Lung (tissue), 12 donors: ENCODE measurements around the gene TMEM45B. TPM values are rescaled to one million over a fixed set of nuclear protein-coding genes. Genes with fewer than 3 reads are reported as not detected.
A peak's percentile ranks its signal among the peaks of the same experiment; 100 is the strongest.
"Not testable (repeated sequence)": the region's sequence is repeated elsewhere in the genome, so short reads cannot be mapped to it uniquely, and the experiment has no call there.

Experiments
- ATAC-seq: fragments of 200-7000 bp; cut with Tn5 transposase; one replicate; pipeline ENCODE4 v1.9.1; 2020; ENCODE audit warnings: moderate number of reproducible peaks; ENCODE audit not compliant: insufficient read depth, low FRiP score
- DNase-seq, 3 donors: peaks; one replicate each; pipeline ENCODE4 v3.0.0-alpha.2; 2013 to 2017
- H3K27ac ChIP-seq, 2 donors: one replicate each; pipeline ENCODE4 v1.5.1; 2013; ENCODE audit warnings: mild to moderate bottlenecking in 2 of 2, moderate library complexity in 2 of 2, control low read depth in 1 of 2, inconsistent platforms in 1 of 2, low read depth in 1 of 2, low read length in 1 of 2
- H3K27me3 ChIP-seq, 3 donors: one replicate each; pipeline ENCODE4 v1.5.1; 2013; ENCODE audit warnings: low read length in 2 of 3; ENCODE audit not compliant: control insufficient read depth in 3 of 3, insufficient read depth in 3 of 3
- H3K36me3 ChIP-seq, 4 donors: one replicate each; pipeline ENCODE4 v1.5.1; 2013; ENCODE audit warnings: low read length in 4 of 4, mild to moderate bottlenecking in 1 of 4, moderate library complexity in 1 of 4; ENCODE audit not compliant: control insufficient read depth in 4 of 4, insufficient read depth in 4 of 4
- H3K4me1 ChIP-seq, 5 donors: one replicate each; pipeline ENCODE4 v1.5.1; 2013; ENCODE audit warnings: low read length in 5 of 5, mild to moderate bottlenecking in 2 of 5, moderate library complexity in 1 of 5; ENCODE audit not compliant: control insufficient read depth in 5 of 5, insufficient read depth in 5 of 5
- H3K4me3 ChIP-seq: one replicate; pipeline ENCODE4 v1.5.1; 2013; ENCODE audit warnings: mild to moderate bottlenecking, control low read depth, moderate library complexity
- H3K9ac ChIP-seq, 2 donors: one replicate each; pipeline ENCODE4 v1.5.1; 2013; ENCODE audit warnings: low read length in 2 of 2, control low read depth in 1 of 2; ENCODE audit not compliant: insufficient read depth in 1 of 2
- H3K9me3 ChIP-seq, 4 donors: one replicate each; pipeline ENCODE4 v1.5.1; 2013; ENCODE audit warnings: low read length in 3 of 4, mild to moderate bottlenecking in 1 of 4, moderate library complexity in 1 of 4; ENCODE audit not compliant: control insufficient read depth in 4 of 4, insufficient read depth in 3 of 4
- WGBS, 2 donors: extraction: QIAGEN DNeasy Blood & Tissue Kit; methylation state at CpG; one replicate each; pipeline ENCODE4 v1.1.7; 2013; 5-methylcytosine and 5-hydroxymethylcytosine counted together
- polyA plus RNA-seq, 2 donors: library from polyadenylated mRNA; stranded (reverse); fragments of 200-250 nt; gene quantifications; one replicate each; pipeline ENCODE4 v1.2.1, GENCODE V29; 2013
- total RNA-seq, 2 donors: library from RNA; depleted of rRNA in 1 of 2; stranded (reverse); fragments of >200 nt in 1 of 2; gene quantifications; one replicate each; pipeline ENCODE4 v1.2.1, GENCODE V29; 2014 to 2021
- TF ChIP-seq, protein P1 (sequence below): IDR thresholded peaks from 2 replicates; pipeline ENCODE4 v1.5.1; 2012; ENCODE audit warnings: mild to moderate bottlenecking; ENCODE audit errors: control extremely low read depth, extremely low read depth
- donor health status: control.
- donor health status: control.
- donor health status: Bipolar disorder and iron deficiency.
- donor health status: healthy.
- donor health status: DM: yes; HTN: yes; CAD: no.

Gene TMEM45B
- total and polyA plus RNA-seq, 4 donors = 11.6 to 20.5 (median 16.0) TPM

DNA sequence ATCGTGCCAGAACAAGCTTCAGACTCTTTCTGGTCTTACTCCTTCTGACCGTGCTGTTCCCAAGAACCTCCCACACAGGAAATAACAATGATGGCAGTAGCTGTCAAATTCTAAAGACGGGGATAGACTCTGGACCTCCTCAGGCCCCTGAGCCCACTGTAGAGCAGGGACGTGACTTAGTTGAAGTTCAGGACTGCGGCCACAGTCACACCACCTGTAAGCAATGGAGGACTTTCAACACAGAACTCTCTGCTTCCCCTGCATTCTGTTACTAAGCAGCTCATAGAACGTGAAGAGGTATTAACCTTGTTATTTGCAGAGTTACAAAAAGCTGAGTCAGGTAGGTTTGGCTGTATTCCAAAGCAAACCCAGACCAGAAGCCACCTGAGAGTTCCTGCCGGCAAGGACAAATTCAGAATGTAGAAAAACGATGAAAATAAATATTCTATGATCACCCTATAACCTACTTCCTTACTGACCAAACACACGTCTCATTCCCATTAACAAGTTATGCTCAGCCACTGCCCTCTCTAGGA is 12.7 kb downstream of the TMEM45B start:
- Histone ChIP-seq H3K9me3 (no peaks in the 10 kb centered on the region), H3K36me3 (no peaks in the 10 kb centered on the region), H3K4me1 (no peaks in the 10 kb centered on the region), H3K9ac (no peak overlapping the region), H3K27me3 (no peaks in the 10 kb centered on the region), H3K27ac (peak overlapping the region in 1 of 2 donors; percentile 72), H3K4me3 (no peak overlapping the region)
- DNase-seq (peak; percentile 49 to 86 (median 67)), ATAC-seq (peak; percentile 13)
- TF ChIP-seq, protein P1, sequence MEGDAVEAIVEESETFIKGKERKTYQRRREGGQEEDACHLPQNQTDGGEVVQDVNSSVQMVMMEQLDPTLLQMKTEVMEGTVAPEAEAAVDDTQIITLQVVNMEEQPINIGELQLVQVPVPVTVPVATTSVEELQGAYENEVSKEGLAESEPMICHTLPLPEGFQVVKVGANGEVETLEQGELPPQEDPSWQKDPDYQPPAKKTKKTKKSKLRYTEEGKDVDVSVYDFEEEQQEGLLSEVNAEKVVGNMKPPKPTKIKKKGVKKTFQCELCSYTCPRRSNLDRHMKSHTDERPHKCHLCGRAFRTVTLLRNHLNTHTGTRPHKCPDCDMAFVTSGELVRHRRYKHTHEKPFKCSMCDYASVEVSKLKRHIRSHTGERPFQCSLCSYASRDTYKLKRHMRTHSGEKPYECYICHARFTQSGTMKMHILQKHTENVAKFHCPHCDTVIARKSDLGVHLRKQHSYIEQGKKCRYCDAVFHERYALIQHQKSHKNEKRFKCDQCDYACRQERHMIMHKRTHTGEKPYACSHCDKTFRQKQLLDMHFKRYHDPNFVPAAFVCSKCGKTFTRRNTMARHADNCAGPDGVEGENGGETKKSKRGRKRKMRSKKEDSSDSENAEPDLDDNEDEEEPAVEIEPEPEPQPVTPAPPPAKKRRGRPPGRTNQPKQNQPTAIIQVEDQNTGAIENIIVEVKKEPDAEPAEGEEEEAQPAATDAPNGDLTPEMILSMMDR = no peak
- WGBS, 2 donors = 10 to 26% methylated on average over 9 of the region's 9 CpGs

DNA sequence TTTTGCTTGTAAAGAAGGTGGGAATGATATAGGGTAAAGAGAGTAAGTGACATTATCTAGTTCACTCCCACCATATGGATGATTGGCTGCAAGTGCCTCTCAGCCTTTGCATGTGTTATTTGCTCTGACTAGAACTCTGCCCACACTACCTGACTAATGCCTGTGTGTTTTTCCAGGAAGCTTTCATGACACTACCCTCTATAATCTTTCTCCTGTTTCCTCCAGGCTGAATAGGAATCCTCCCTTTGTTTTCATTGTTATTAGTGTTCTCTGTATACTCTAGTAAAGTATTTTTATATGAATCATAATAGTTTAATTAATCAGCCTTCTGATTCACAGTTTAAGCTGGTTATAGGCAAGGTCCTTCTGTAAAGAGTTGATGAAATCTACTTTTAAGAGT is 13.8 kb downstream of the TMEM45B start:
- H3K9ac ChIP-seq, H3K4me3 ChIP-seq, H3K36me3 ChIP-seq, H3K27me3 ChIP-seq, DNase-seq, H3K27ac ChIP-seq, H3K4me1 ChIP-seq, H3K9me3 ChIP-seq: not testable (repeated sequence)
- peak; percentile 35 for ATAC-seq

DNA sequence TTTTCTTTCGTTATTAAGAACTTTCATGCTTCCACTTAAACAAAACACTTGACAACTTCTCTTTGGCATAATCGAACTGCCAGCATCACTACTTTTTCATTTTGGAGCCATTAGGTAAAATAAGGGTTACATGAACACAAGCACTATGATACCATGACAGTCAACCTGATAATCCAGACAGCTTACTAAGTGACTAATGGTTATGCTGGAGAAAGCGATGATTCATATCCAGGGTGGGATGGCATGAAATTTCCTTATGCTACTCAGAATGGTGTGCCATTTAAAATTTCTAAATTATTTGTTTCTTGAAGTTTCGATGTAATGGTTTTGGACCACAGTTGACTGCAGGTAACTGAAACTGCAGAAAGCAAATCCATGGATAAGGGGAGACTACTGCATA is 15.6 kb downstream of the TMEM45B start:
- H3K36me3 ChIP-seq, H3K27ac ChIP-seq, H3K9me3 ChIP-seq, H3K9ac ChIP-seq, H3K4me1 ChIP-seq, ATAC-seq, DNase-seq, H3K4me3 ChIP-seq, H3K27me3 ChIP-seq: not testable (repeated sequence)
- WGBS, 2 donors = 84 to 91% methylated on average over 4 of the region's 4 CpGs

DNA sequence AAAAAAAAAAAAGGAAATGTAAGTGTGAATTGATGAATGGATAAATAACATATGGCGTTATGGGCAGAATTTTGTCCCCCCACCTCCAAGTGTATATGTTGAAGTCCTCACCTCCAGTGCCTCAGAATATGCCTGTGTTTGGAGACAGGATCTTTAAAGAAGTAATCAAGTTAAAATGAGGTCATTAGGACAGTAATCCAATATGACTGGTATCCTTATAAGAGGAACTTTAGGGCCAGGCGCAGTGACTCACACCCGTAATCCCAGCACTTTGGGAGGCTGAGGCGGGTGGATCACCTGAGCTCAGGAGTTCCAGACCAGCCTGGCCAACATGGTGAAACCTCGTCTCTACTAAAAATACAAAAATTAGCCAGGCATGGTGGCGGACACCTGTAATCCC is 17.6 kb downstream of the TMEM45B start:
- not testable (repeated sequence) for H3K9ac ChIP-seq, H3K4me1 ChIP-seq, H3K27ac ChIP-seq, ATAC-seq, H3K36me3 ChIP-seq, H3K4me3 ChIP-seq, H3K27me3 ChIP-seq, DNase-seq, H3K9me3 ChIP-seq
- 83 to 85% methylated on average over 6 of the region's 6 CpGs for WGBS, 2 donors

DNA sequence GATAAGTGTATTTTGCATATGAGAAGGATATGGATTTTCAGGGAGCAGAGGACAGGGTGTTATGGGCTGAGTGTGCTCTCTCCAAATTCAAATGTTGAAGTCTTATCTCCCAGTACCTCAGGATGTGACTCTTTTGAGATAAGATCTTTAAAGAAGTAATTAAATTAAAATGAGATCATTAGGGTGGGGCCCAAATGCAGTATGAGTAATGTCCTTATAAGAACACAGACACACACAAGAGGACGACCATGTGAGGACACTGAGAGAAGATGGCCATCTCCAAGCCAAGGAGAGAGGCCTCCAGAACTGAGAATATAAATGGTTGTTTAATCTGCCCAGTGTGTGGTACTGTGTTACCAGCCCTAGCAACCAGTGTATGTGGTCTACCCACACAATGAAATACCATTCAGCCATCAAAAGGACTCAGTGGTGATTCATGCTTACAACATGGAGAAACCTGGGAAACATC is 20.8 kb downstream of the TMEM45B start:
- not testable (repeated sequence) for H3K4me1 ChIP-seq, DNase-seq, H3K27ac ChIP-seq, H3K9ac ChIP-seq, H3K9me3 ChIP-seq, H3K36me3 ChIP-seq, H3K27me3 ChIP-seq, ATAC-seq, H3K4me3 ChIP-seq
- 57 to 88% methylated on average over 1 of the region's 1 CpG for WGBS, 2 donors
